Ishikawa (cell line): Measurements from ENCODE around the gene OR5H14.

Experiments
- CEBPB ChIP-seq: IDR thresholded peaks from 2 replicates; pipeline ENCODE4 v1.6.1; 2012
- EGR1 ChIP-seq: IDR thresholded peaks from 2 replicates; pipeline ENCODE4 v1.6.1; 2012
- EP300 ChIP-seq: IDR thresholded peaks from 2 replicates; pipeline ENCODE4 v1.6.1; 2012; ENCODE audit warnings: borderline replicate concordance
- MAX ChIP-seq: IDR thresholded peaks from 2 replicates; pipeline ENCODE4 v1.6.1; 2012
- RAD21 ChIP-seq: IDR thresholded peaks from 2 replicates; pipeline ENCODE4 v1.6.1; 2012; ENCODE audit warnings: low read depth
- REST ChIP-seq: IDR thresholded peaks from 2 replicates; pipeline ENCODE4 v1.6.1; 2012; ENCODE audit warnings: low read depth, mild to moderate bottlenecking
- TAF1 ChIP-seq: IDR thresholded peaks from 2 replicates; pipeline ENCODE4 v1.6.1; 2012; ENCODE audit warnings: low read depth, mild to moderate bottlenecking
- TCF12 ChIP-seq: IDR thresholded peaks from 2 replicates; pipeline ENCODE4 v1.6.1; 2012; ENCODE audit warnings: low read depth
- USF1 ChIP-seq: IDR thresholded peaks from 2 replicates; pipeline ENCODE4 v1.6.1; 2012

GRCh38 chr3:98099848-98100247 lies 47.4 kb upstream of the OR5H14 start:
- TF ChIP-seq MAX (no peak), REST (no peak), TCF12 (no peak), RAD21 (no peak), EP300 (no peak), USF1 (no peak), EGR1 (no peak), TAF1 (no peak), CEBPB (no peak)
